ENCODE measurements around the gene RUVBL2.

RUVBL2 gene

DNA sequence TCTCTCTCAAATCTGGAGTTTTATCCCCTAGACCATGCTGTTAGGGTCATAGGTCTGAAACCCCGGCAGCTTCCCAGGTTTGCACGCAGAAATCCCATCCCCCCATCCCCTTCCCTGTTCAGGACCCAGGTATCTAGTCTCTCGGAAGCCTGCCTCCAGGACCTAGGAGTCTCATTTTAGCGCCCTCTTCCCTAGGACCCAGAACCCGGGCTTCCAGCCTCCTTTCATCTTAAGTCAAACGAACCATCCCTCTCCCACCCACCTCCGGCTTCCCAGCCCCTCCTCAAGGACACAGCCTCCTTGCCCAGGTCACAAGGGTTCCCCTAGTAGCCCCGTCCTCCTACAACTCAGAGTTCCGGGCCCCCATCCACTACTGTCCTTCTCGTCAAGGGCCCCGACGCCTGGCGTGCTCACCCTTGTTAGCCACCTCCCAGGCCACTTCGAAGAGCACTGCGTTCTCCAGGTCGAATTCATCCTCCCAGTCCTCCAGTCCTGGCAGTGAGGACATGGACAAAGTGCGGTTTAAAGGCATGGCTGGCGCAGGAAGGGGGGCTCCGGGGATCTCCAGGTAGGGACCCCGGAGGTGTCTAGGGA lies 1.0 kb upstream of the RUVBL2 start:
- H3K79me2 ChIP-seq (ENCODE audit: low read length) = peaks cover 60% of the 10 kb centered on the region

DNA sequence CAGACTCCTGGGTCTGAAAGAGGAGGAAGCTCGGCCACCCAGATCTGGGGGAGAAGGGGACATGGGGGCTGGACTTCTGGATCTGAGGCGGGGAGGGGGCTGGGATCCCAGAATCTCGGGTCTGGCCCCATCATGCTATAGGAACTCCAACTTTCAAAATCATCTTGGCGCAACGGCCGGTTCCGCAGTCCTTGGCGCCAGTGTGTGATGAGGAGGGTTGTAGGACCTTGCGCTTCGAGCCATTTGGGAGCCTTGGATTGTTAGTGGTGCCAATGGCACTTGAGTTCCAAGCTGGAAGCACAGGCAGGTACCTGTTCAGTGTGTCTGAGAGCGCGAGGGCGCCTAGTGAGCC lies 324 bp downstream of the RUVBL2 start:
- H3K4me3 ChIP-seq (ENCODE audit: low read length) = peak overlapping the region; percentile 85
- H3K4me1 ChIP-seq (ENCODE audit: low read length) = peaks cover 16% of the 10 kb centered on the region
- peak overlapping the region; percentile 80 for H3K4me2 ChIP-seq (ENCODE audit: low read length)
- no peak overlapping the region for H2AFZ ChIP-seq (ENCODE audit: low read depth, low read length)
- H4K20me1 ChIP-seq (ENCODE audit: insufficient read depth, low read length) = peaks cover 11% of the 10 kb centered on the region
- peaks cover 66% of the 10 kb centered on the region for H3K79me2 ChIP-seq (ENCODE audit: low read length)
- H3K27me3 ChIP-seq (ENCODE audit: low read depth, low read length) = no peaks in the 10 kb centered on the region
- peak overlapping the region; percentile 83 for H3K9ac ChIP-seq (ENCODE audit: low read length)
- TF ChIP-seq CTCF (IDR thresholded peaks at IDR 0.05; ENCODE audit: low read depth, low read length) = no peak
- no peak for TF ChIP-seq EZH2phosphoT487 (IDR thresholded peaks at IDR 0.05; ENCODE audit: low read depth)
- H3K36me3 ChIP-seq (replicated peaks; ENCODE audit: low read depth, low read length) = peaks cover 7% of the 10 kb centered on the region
- peak overlapping the region; percentile 79 for H3K27ac ChIP-seq (ENCODE audit: low read length)
- H3K9me3 ChIP-seq (ENCODE audit: insufficient read depth, low read length) = no peaks in the 10 kb centered on the region

More for the DNA sequence above, 1.0 kb upstream of the RUVBL2 start:
- Histone ChIP-seq H3K27me3 (ENCODE audit: low read depth, low read length) (no peaks in the 10 kb centered on the region), H3K9ac (ENCODE audit: low read length) (peak overlapping the region; percentile 84), H3K27ac (ENCODE audit: low read length) (peak overlapping the region; percentile 43), H3K4me2 (ENCODE audit: low read length) (peak overlapping the region; percentile 93), H3K36me3 (replicated peaks; ENCODE audit: low read depth, low read length) (peaks cover 12% of the 10 kb centered on the region), H3K9me3 (ENCODE audit: insufficient read depth, low read length) (no peaks in the 10 kb centered on the region), H3K4me3 (ENCODE audit: low read length) (peak overlapping the region; percentile 85), H2AFZ (ENCODE audit: low read depth, low read length) (0 out of 2 replicates have a peak overlapping the region, but pooled peaks have one; percentile 4), H3K4me1 (ENCODE audit: low read length) (peaks cover 16% of the 10 kb centered on the region), H4K20me1 (ENCODE audit: insufficient read depth, low read length) (peaks cover 7% of the 10 kb centered on the region; the same call in 1 of the 2 replicates)
- no peak for TF ChIP-seq EZH2phosphoT487 (IDR thresholded peaks at IDR 0.05; ENCODE audit: low read depth)
- TF ChIP-seq CTCF (IDR thresholded peaks at IDR 0.05; ENCODE audit: low read depth, low read length) = no peak

DNA sequence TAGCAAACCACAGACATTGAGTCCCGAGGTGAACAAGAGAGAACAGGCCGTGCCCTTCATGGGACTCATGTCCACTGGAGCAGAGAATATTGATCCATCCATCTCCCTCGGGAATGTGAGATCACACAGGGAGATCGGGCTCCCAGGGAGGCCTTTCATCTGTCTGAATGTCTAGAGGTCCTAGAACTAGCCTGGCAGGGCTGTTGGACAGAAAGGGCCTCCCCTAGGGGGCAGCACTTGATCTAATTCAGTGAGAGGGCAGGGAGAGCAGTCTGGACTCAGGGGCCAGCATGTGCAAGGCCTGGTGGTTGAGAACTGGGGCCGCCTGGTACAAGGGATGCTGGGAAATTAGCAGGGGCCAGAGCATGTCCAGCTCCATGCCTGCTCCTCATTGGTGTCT lies 4.3 kb downstream of the RUVBL2 start:
- Histone ChIP-seq H3K36me3 (replicated peaks; ENCODE audit: low read depth, low read length) (peaks cover 15% of the 10 kb centered on the region), H3K4me2 (ENCODE audit: low read length) (no peak overlapping the region), H3K4me1 (ENCODE audit: low read length) (peaks cover 9% of the 10 kb centered on the region), H3K27ac (ENCODE audit: low read length) (no peak overlapping the region), H3K79me2 (ENCODE audit: low read length) (peaks cover 52% of the 10 kb centered on the region), H4K20me1 (ENCODE audit: insufficient read depth, low read length) (peaks cover 5% of the 10 kb centered on the region; the same call in 1 of the 2 replicates), H3K4me3 (ENCODE audit: low read length) (no peak overlapping the region), H3K27me3 (ENCODE audit: low read depth, low read length) (no peaks in the 10 kb centered on the region), H3K9ac (ENCODE audit: low read length) (no peak overlapping the region), H2AFZ (ENCODE audit: low read depth, low read length) (no peak overlapping the region), H3K9me3 (ENCODE audit: insufficient read depth, low read length) (no peaks in the 10 kb centered on the region)
- TF ChIP-seq CTCF (IDR thresholded peaks at IDR 0.05; ENCODE audit: low read depth, low read length) (peak; percentile 54), EZH2phosphoT487 (IDR thresholded peaks at IDR 0.05; ENCODE audit: low read depth) (no peak)

DNA sequence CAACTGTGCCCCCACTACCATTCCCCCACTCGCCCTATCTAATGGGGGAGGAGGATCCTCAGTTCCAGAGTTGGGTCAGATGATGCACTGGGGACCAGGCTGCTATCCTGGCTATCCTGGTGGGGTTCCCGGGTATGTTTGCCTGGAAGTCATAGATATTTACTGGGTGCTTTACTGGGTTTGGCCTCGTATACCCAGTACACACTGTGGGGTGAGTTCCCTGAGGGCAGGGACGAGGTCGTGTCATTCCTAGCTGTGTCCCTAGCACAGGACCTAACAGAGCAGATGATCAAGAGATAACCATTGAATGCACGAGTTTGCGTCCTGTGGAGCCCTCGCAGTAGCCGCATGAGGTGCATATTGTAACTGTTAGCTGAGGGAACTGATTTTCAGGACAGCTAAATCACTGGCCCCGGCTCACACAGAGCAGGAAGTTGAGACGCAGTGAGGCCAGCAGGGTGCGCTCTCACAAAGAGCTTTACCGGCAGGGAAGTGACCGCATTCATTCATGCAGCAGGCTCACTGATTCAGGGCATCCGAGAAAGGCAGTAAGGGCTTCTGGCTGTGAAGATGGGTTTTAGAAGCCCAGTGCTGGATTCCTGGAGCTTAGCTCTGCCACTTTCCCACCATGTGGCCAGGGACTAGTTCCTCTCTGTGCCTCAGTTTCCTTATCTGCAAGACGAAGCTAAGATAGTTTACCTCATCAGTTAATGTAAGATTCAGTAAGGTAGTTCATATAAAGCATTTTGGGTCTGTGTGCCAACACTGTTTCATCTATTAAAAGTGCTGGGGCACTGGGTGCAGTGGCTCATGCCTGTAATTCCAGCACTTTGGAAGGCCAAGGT lies 6.0 kb downstream of the RUVBL2 start:
- Histone ChIP-seq H4K20me1 (ENCODE audit: insufficient read depth, low read length) (peaks cover 5% of the 10 kb centered on the region; the same call in 1 of the 2 replicates), H3K36me3 (replicated peaks; ENCODE audit: low read depth, low read length) (peaks cover 25% of the 10 kb centered on the region)

More for the DNA sequence above, 6.0 kb downstream of the RUVBL2 start:
- peaks cover 4% of the 10 kb centered on the region for H3K4me1 ChIP-seq (ENCODE audit: low read length)
- H3K79me2 ChIP-seq (ENCODE audit: low read length) = peaks cover 42% of the 10 kb centered on the region
- no peak overlapping the region for H3K27ac ChIP-seq (ENCODE audit: low read length)
- no peak overlapping the region for H3K9ac ChIP-seq (ENCODE audit: low read length)
- peak; percentile 70 for TF ChIP-seq CTCF (IDR thresholded peaks at IDR 0.05; ENCODE audit: low read depth, low read length)
- no peak for TF ChIP-seq EZH2phosphoT487 (IDR thresholded peaks at IDR 0.05; ENCODE audit: low read depth)
- no peak overlapping the region for H3K4me2 ChIP-seq (ENCODE audit: low read length)
- no peak overlapping the region for H3K4me3 ChIP-seq (ENCODE audit: low read length)
- H3K27me3 ChIP-seq (ENCODE audit: low read depth, low read length) = no peaks in the 10 kb centered on the region
- H3K9me3 ChIP-seq (ENCODE audit: insufficient read depth, low read length) = no peaks in the 10 kb centered on the region
- no peak overlapping the region for H2AFZ ChIP-seq (ENCODE audit: low read depth, low read length)
